Measurements from ENCODE around the gene TSPAN2.

GRCh38 chr1:115113766-115114165, 24.5 kb upstream of the TSPAN2 start:
- TF ChIP-seq CTCF (IDR thresholded peaks at IDR 0.05 in 8 of 11, conservative IDR thresholded peaks at IDR 0.05 in 3 of 11) (no peak), POLR2AphosphoS5 (IDR thresholded peaks at IDR 0.05) (no peak)
